ENCODE results near the gene RAB5B. TPM values are rescaled to one million over a fixed set of nuclear protein-coding genes. Genes with fewer than 3 reads are reported as not detected.

RAB5B gene
- total and polyA plus RNA-seq, 2 donors (not counting 3 experiments of a cell fraction or from before 2014, with no cell fraction given): 103 to 105 TPM

DNA sequence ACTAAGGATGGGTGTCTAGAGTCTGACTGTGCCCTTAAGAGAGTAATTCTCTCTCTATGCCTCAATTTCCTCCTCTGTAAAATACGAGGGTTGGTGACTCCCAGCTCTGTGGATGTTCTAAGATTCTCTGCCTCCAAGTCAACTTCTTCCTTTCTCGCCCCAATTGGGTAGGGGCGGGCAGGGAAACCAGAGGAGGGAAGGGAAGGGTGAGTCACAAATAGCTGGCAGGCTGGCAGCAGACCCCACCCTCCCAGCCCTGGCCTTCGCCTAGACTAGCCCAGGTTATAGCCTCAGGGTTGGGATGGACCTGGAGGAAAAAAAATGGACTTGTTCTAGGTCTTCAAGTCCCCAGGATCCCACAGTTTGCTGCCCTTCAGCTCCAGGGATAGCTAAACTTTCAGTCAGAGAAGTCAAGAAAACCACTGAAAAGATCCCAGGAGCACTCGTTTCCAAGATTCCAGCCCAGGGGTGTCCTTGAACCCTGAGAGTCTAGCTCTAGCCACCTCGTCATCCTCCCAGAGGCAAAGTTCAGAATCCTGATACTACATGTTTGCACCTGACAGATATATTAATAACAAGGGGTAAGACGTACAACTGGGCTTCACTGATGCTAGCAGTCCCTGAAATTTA, 40.6 kb upstream of the RAB5B start:
- H3K9ac ChIP-seq (replicated peaks; ENCODE audit: extremely low read depth, insufficient read depth, low read length): no peak overlapping the region
- peak; percentile 96 for FAIRE-seq

DNA sequence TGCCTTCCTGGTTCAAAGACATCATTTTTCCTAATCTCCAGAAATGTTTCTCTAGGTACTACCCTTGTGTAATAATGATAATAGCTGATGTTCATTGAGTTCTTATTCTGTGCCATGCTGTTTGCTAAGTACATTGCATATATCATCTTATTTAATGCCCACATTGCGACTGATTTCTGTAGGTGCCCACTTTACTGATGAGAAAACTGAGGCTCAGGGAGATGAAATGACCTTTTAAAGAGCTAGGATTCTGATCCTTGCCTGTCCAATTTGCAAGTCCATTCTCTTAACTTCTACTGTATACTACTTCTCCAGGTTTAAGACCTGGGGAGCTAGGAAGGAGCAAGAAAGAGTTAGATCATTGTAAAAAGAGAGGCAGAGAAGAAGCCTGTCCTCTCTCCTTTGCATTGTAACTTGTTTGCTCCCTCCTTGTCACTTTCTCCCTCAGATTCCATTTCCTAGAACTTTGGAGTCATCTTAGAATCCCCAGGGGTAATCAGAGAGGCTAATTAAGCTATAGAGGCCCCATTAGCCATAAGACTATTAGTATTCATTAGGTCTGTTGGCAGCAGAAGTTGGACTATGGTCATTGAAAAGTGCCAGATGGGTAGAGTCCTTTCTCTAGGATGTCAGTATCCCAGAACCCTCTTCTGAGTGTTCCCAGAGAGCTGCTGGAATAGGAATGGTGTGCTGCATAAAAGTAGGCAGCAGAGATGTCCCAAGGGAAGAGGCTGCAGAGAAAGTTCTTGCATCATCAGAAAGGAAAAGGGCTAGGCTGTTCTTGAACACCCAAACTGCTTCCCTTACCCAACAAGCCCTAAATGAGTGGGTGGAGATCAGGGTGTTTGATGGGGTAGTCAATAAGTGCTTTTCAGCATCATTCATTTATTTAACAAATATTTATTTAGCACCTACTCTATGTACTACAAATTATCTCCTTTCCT, 39.8 kb upstream of the RAB5B start:
- CTCF ChIA-PET: interaction anchor here (0.6 to 2.6 kb wide), 13 partner anchors 9 to 323 kb away, joined by 3 to 17 read pairs (median 4); partner anchors contain the start of genes DNAJC14 and RAB5B
- intact Hi-C loops (cut with micrococcal nuclease): loop anchor here (2.0 to 5.0 kb wide), 3 partner anchors 39 to 108 kb away; partner anchors contain the start of gene RPS26
- DNase-seq (ENCODE audit: low read depth, low spot score): no peak

More for the DNA sequence above, 40.6 kb upstream of the RAB5B start:
- no TSS peak for BruUV-seq (replicated peaks)
- no peaks in the 10 kb centered on the region for H3K79me2 ChIP-seq (ENCODE audit: control insufficient read depth, insufficient read depth, low read length)
- peaks cover 0 to 5% of the 10 kb centered on the region in 2 experiments for H3K36me3 ChIP-seq (ENCODE audit: control insufficient read depth in 2 of 2, extremely low read depth in 1 of 2, insufficient read depth in 2 of 2, low read length in 2 of 2)
- H3K4me1 ChIP-seq (ENCODE audit: control insufficient read depth, extremely low read depth, insufficient read depth, low read length): peaks cover 29% of the 10 kb centered on the region
- no peaks in the 10 kb centered on the region for H4K20me1 ChIP-seq (replicated peaks; ENCODE audit: control insufficient read depth, extremely low read depth, insufficient read depth, low read length)
- intact Hi-C loops (cut with micrococcal nuclease): loop anchor here (2.0 to 5.0 kb wide), 3 partner anchors 40 to 109 kb away; partner anchors contain the start of gene RPS26
- peak; percentile 53 for TF ChIP-seq POLR2A (IDR thresholded peaks at IDR 0.05; ENCODE audit: low read depth, low read length)
- no peak for TF ChIP-seq FOS (IDR thresholded peaks at IDR 0.05; ENCODE audit: borderline replicate concordance, insufficient read depth, low read length)
- no peak for TF ChIP-seq POLR2AphosphoS5 (IDR thresholded peaks at IDR 0.05; ENCODE audit: insufficient read depth, low read depth, low read length)
- no peaks in the 10 kb centered on the region for H3K9me1 ChIP-seq (replicated peaks; ENCODE audit: control insufficient read depth, extremely low read depth, insufficient read depth, low read length)
- H2AFZ ChIP-seq (ENCODE audit: low read depth, low read length): no peak overlapping the region
- no peak overlapping the region for H3K27ac ChIP-seq (ENCODE audit: insufficient read depth, low read depth, low read length)
- no peaks in the 10 kb centered on the region for H3K9me3 ChIP-seq (replicated peaks; ENCODE audit: control insufficient read depth, insufficient read depth, low read length)
- dilution Hi-C loops (cut with MboI; ENCODE audit: extremely low pct_ligation_motif_present, low sequenced_read_pairs): no loop called here
- peak; percentile 60 for DNase-seq (ENCODE audit: low read depth, low spot score)
- peak overlapping the region in 1 of 3 experiments; percentile 70 for H3K4me3 ChIP-seq (replicated peaks in 1 of 3; ENCODE audit: insufficient read depth in 1 of 3, low read depth in 1 of 3, low read length in 3 of 3)
- ChIA-PET POLR2A (interaction anchor here (0.9 kb wide), 1 partner anchor 104 kb away, joined by 8 read pairs; the partner anchor contains the start of gene DNAJC14), CTCF (interaction anchor here (0.7 to 2.6 kb wide), 14 partner anchors 9 to 277 kb away, joined by 3 to 17 read pairs (median 4); partner anchors contain the start of genes DNAJC14 and RAB5B)
- peak overlapping the region; percentile 77 for H3K4me2 ChIP-seq (ENCODE audit: insufficient read depth, low read length)
- H3K27me3 ChIP-seq (ENCODE audit: control insufficient read depth in 2 of 2, insufficient read depth in 2 of 2, low read length in 2 of 2): no peaks in the 10 kb centered on the region

More for the DNA sequence above, 39.8 kb upstream of the RAB5B start:
- no peak overlapping the region for H2AFZ ChIP-seq (ENCODE audit: low read depth, low read length)
- no peak overlapping the region for H3K4me2 ChIP-seq (ENCODE audit: insufficient read depth, low read length)
- no peak overlapping the region for H3K27ac ChIP-seq (ENCODE audit: insufficient read depth, low read depth, low read length)
- no peaks in the 10 kb centered on the region for H4K20me1 ChIP-seq (replicated peaks; ENCODE audit: control insufficient read depth, extremely low read depth, insufficient read depth, low read length)
- H3K27me3 ChIP-seq (ENCODE audit: control insufficient read depth in 2 of 2, insufficient read depth in 2 of 2, low read length in 2 of 2): no peaks in the 10 kb centered on the region
- no peaks in the 10 kb centered on the region for H3K9me3 ChIP-seq (replicated peaks; ENCODE audit: control insufficient read depth, insufficient read depth, low read length)
- no peaks in the 10 kb centered on the region for H3K79me2 ChIP-seq (ENCODE audit: control insufficient read depth, insufficient read depth, low read length)
- H3K4me1 ChIP-seq (ENCODE audit: control insufficient read depth, extremely low read depth, insufficient read depth, low read length): peaks cover 29% of the 10 kb centered on the region
- no peaks in the 10 kb centered on the region for H3K9me1 ChIP-seq (replicated peaks; ENCODE audit: control insufficient read depth, extremely low read depth, insufficient read depth, low read length)
- no peak for FAIRE-seq
- POLR2A ChIA-PET: interaction anchor here (0.9 kb wide), 1 partner anchor 104 kb away, joined by 8 read pairs; the partner anchor contains the start of gene DNAJC14
- H3K9ac ChIP-seq (replicated peaks; ENCODE audit: extremely low read depth, insufficient read depth, low read length): no peak overlapping the region
- dilution Hi-C loops (cut with MboI; ENCODE audit: extremely low pct_ligation_motif_present, low sequenced_read_pairs): no loop called here
- H3K4me3 ChIP-seq (replicated peaks in 1 of 3; ENCODE audit: insufficient read depth in 1 of 3, low read depth in 1 of 3, low read length in 3 of 3): no peak overlapping the region
- no TSS peak for BruUV-seq (replicated peaks)
- TF ChIP-seq MYC (IDR thresholded peaks at IDR 0.05; ENCODE audit: low read depth, low read length) (no peak), POLR2A (IDR thresholded peaks at IDR 0.05; ENCODE audit: low read depth, low read length) (no peak), EZH2 (IDR thresholded peaks at IDR 0.05; ENCODE audit: borderline replicate concordance, low read depth, low read length, severe bottlenecking) (no peak), POLR2AphosphoS5 (IDR thresholded peaks at IDR 0.05; ENCODE audit: insufficient read depth, low read depth, low read length) (no peak), GATA2 (IDR thresholded peaks at IDR 0.05; ENCODE audit: insufficient read depth, insufficient read length, low read depth, low read length) (no peak), JUN (IDR thresholded peaks at IDR 0.05; ENCODE audit: borderline replicate concordance, insufficient read depth, insufficient read length, low read depth) (no peak), FOS (IDR thresholded peaks at IDR 0.05; ENCODE audit: borderline replicate concordance, insufficient read depth, low read length) (no peak)
- TF ChIP-seq, protein P1, sequence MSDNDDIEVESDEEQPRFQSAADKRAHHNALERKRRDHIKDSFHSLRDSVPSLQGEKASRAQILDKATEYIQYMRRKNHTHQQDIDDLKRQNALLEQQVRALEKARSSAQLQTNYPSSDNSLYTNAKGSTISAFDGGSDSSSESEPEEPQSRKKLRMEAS (IDR thresholded peaks at IDR 0.05; ENCODE audit: insufficient read depth, insufficient read length): no peak
- TF ChIP-seq, protein P2, sequence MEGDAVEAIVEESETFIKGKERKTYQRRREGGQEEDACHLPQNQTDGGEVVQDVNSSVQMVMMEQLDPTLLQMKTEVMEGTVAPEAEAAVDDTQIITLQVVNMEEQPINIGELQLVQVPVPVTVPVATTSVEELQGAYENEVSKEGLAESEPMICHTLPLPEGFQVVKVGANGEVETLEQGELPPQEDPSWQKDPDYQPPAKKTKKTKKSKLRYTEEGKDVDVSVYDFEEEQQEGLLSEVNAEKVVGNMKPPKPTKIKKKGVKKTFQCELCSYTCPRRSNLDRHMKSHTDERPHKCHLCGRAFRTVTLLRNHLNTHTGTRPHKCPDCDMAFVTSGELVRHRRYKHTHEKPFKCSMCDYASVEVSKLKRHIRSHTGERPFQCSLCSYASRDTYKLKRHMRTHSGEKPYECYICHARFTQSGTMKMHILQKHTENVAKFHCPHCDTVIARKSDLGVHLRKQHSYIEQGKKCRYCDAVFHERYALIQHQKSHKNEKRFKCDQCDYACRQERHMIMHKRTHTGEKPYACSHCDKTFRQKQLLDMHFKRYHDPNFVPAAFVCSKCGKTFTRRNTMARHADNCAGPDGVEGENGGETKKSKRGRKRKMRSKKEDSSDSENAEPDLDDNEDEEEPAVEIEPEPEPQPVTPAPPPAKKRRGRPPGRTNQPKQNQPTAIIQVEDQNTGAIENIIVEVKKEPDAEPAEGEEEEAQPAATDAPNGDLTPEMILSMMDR (IDR thresholded peaks at IDR 0.05; ENCODE audit: extremely low read depth in 1 of 2, insufficient read depth in 1 of 2, low read depth in 1 of 2, low read length in 2 of 2): no peak
- H3K36me3 ChIP-seq (ENCODE audit: control insufficient read depth in 2 of 2, extremely low read depth in 1 of 2, insufficient read depth in 2 of 2, low read length in 2 of 2): peaks cover 0 to 5% of the 10 kb centered on the region in 2 experiments

All from endothelial cell of umbilical vein (primary cell).